Naive thymus-derived CD4-positive, alpha-beta T cell (primary cell): ENCODE measurements around the gene KLHDC8B. TPM values are rescaled to one million over a fixed set of nuclear protein-coding genes. Genes with fewer than 3 reads are reported as not detected.

Experiments
- ATAC-seq: fragments of 150-1000 bp; cut with Tn5 transposase; 2 replicates; pipeline ENCODE4 v1.10.0; 2021; ENCODE audit warnings: mild to moderate bottlenecking, moderate library complexity
- CTCF ChIA-PET: fragments of 350-600 bp; sonication (Branson Sonifier 250); formaldehyde crosslinking; loops from one replicate; lab custom pipeline; 2021; ENCODE audit warnings: antibody characterized with exemption; lab: Charles Lee
- POLR2A ChIA-PET: fragments of 350-600 bp; sonication (Branson Sonifier 250); formaldehyde crosslinking; loops from one replicate; lab custom pipeline; 2021; ENCODE audit warnings: antibody characterized with exemption, inconsistent platforms; lab: Charles Lee
- DNase-seq, 9 donors: peaks; one replicate each; pipeline versions ENCODE4 v3.0.0 to v3.0.0-alpha.2; 2020 to 2022; ENCODE audit warnings: mixed read lengths in 1 of 9
- H3K27ac ChIP-seq: one replicate; pipeline ENCODE4 v1.7.0; 2013; ENCODE audit warnings: mild to moderate bottlenecking, low read depth, low read length, moderate library complexity
- H3K27me3 ChIP-seq, 2 donors: one replicate each; pipeline ENCODE4 v1.7.0; 2013; ENCODE audit warnings: low read length in 2 of 2, mild to moderate bottlenecking in 2 of 2, moderate library complexity in 2 of 2; ENCODE audit not compliant: control insufficient read depth in 2 of 2, insufficient read depth in 2 of 2
- H3K36me3 ChIP-seq, 3 experiments: 1 replicate in 2 of 3; 2 replicates in 1 of 3; pipeline ENCODE4 v1.7.0; 2013; ENCODE audit warnings: low read length in 3 of 3, mild to moderate bottlenecking in 3 of 3, moderate library complexity in 1 of 3; ENCODE audit not compliant: insufficient read depth in 3 of 3, control insufficient read depth in 2 of 3
- H3K4me1 ChIP-seq, 2 donors: one replicate each; pipeline ENCODE4 v1.7.0; 2013; ENCODE audit warnings: low read length in 2 of 2, mild to moderate bottlenecking in 2 of 2, moderate library complexity in 1 of 2; ENCODE audit not compliant: control insufficient read depth in 2 of 2, insufficient read depth in 2 of 2
- H3K4me3 ChIP-seq: 2 replicates; pipeline ENCODE4 v1.7.0; 2013; ENCODE audit warnings: mild to moderate bottlenecking, low read length
- H3K9me3 ChIP-seq, 3 experiments: 1 replicate in 2 of 3; 2 replicates in 1 of 3; pipeline ENCODE4 v1.7.0; 2013; ENCODE audit warnings: low read length in 3 of 3; ENCODE audit not compliant: control insufficient read depth in 2 of 3
- H3K27ac Mint-ChIP-seq, 9 donors: one replicate each; pipeline ENCODE4 v1.8.0; 2020 to 2022; ENCODE audit warnings: mixed read lengths in 9 of 9, mild to moderate bottlenecking in 8 of 9, moderate library complexity in 5 of 9, inconsistent platforms in 2 of 9
- H3K27me3 Mint-ChIP-seq, 5 donors: one replicate each; pipeline ENCODE4 v1.8.0; 2021 to 2022; ENCODE audit warnings: mixed read lengths in 5 of 5, mild to moderate bottlenecking in 1 of 5
- H3K36me3 Mint-ChIP-seq, 5 donors: one replicate each; pipeline ENCODE4 v1.8.0; 2020 to 2022; ENCODE audit warnings: mixed read lengths in 5 of 5, mild to moderate bottlenecking in 3 of 5, inconsistent platforms in 1 of 5
- H3K4me1 Mint-ChIP-seq, 7 donors: one replicate each; pipeline ENCODE4 v1.8.0; 2020 to 2022; ENCODE audit warnings: mixed read lengths in 7 of 7, mild to moderate bottlenecking in 3 of 7, inconsistent platforms in 1 of 7
- H3K4me3 Mint-ChIP-seq, 10 donors: one replicate each; pipeline ENCODE4 v1.8.0; 2020 to 2022; ENCODE audit warnings: mild to moderate bottlenecking in 10 of 10, mixed read lengths in 10 of 10, moderate library complexity in 6 of 10, inconsistent platforms in 2 of 10
- H3K9me3 Mint-ChIP-seq, 11 donors: one replicate each; pipeline ENCODE4 v1.8.0; 2020 to 2022; ENCODE audit warnings: mixed read lengths in 11 of 11, mild to moderate bottlenecking in 4 of 11, inconsistent platforms in 1 of 11, moderate library complexity in 1 of 11
- intact Hi-C, 2 donors: fragments of 100-400 bp; cut with micrococcal nuclease; formaldehyde crosslinking; loops; one replicate each; pipeline ENCODE4 v1.15.1; 2023
- polyA plus RNA-seq, 2 donors: library from polyadenylated mRNA; unstranded; fragments of 300-500 nt; fragmentation: Illumina TruSeq; gene quantifications; one replicate each; pipeline ENCODE4 v1.2.3, GENCODE V29; 2021
- total RNA-seq, 6 experiments: library from RNA in 5 of 6; stranded (reverse) in 5 of 6; gene quantifications; 1 replicate in 5 of 6; 2 replicates in 1 of 6; pipeline ENCODE4 v1.2.3 and lab custom pipeline; 2021 to 2026

KLHDC8B gene
- total and polyA plus RNA-seq, 7 experiments from 2014 or later: 1.5 to 10.0 (median 5.2) TPM

GRCh38 chr3:49173792-49174170 lies 2.4 kb downstream of the KLHDC8B start:
- CTCF ChIA-PET: no interaction called here

GRCh38 chr3:49174397-49174985 lies 3.1 kb downstream of the KLHDC8B start:
- Histone ChIP-seq H3K36me3 (peaks cover 0 to 5% (median 0%) of the 10 kb centered on the region in 3 experiments), H3K27ac (no peak overlapping the region), H3K27me3 (no peaks in the 10 kb centered on the region), H3K9me3 (no peaks in the 10 kb centered on the region), H3K4me3 (no peak overlapping the region), H3K4me1 (peaks cover 5 to 20% of the 10 kb centered on the region in 2 donors)
- Mint-ChIP-seq H3K4me3 (no peak overlapping the region), H3K27ac (no peak overlapping the region), H3K9me3 (no peaks in the 10 kb centered on the region), H3K4me1 (peaks cover 8 to 34% (median 23%) of the 10 kb centered on the region in 7 donors), H3K36me3 (peaks cover 0 to 4% (median 0%) of the 10 kb centered on the region in 5 donors), H3K27me3 (peaks cover 0 to 8% (median 4%) of the 10 kb centered on the region in 5 donors)
- no peak for ATAC-seq
- POLR2A ChIA-PET: no interaction called here
- CTCF ChIA-PET: no interaction called here
- no peak for DNase-seq
- intact Hi-C loops: loop anchor here in 1 of 2 donors (5.0 kb wide), 1 partner anchor 498 kb away; the partner anchor contains the start of gene APEH

More at GRCh38 chr3:49173792-49174170, 2.4 kb downstream of the KLHDC8B start:
- POLR2A ChIA-PET: no interaction called here
- peaks cover 8 to 34% (median 23%) of the 10 kb centered on the region in 7 donors for H3K4me1 Mint-ChIP-seq
- Histone ChIP-seq H3K9me3 (no peaks in the 10 kb centered on the region), H3K27ac (no peak overlapping the region), H3K4me1 (peaks cover 5 to 20% of the 10 kb centered on the region in 2 donors), H3K27me3 (no peaks in the 10 kb centered on the region), H3K36me3 (peaks cover 0 to 5% (median 0%) of the 10 kb centered on the region in 3 experiments), H3K4me3 (no peak overlapping the region)
- H3K36me3 Mint-ChIP-seq: no peaks in the 10 kb centered on the region
- no peak overlapping the region for H3K27ac Mint-ChIP-seq
- intact Hi-C loops: loop anchor here in 1 of 2 donors (5.0 kb wide), 1 partner anchor 499 kb away; the partner anchor contains the start of gene APEH
- peaks cover 0 to under 1% (median 0%) of the 10 kb centered on the region in 5 donors for H3K27me3 Mint-ChIP-seq
- peak overlapping the region in 1 of 10 donors; percentile 29 for H3K4me3 Mint-ChIP-seq
- ATAC-seq (no peak), DNase-seq (no peak)
- no peaks in the 10 kb centered on the region for H3K9me3 Mint-ChIP-seq

GRCh38 chr3:49175530-49175929 lies 4.1 kb downstream of the KLHDC8B start:
- POLR2A ChIA-PET: no interaction called here

GRCh38 chr3:49177073-49177472 lies 5.7 kb downstream of the KLHDC8B start:
- Mint-ChIP-seq H3K27me3 (peaks cover 0 to 13% (median 6%) of the 10 kb centered on the region in 5 donors), H3K4me1 (peaks cover under 1 to 11% (median 2%) of the 10 kb centered on the region in 7 donors)
- POLR2A ChIA-PET: no interaction called here

More at GRCh38 chr3:49175530-49175929, 4.1 kb downstream of the KLHDC8B start:
- DNase-seq (no peak), ATAC-seq (no peak)
- intact Hi-C loops: no loop called here
- no peak overlapping the region for H3K4me3 Mint-ChIP-seq
- no peaks in the 10 kb centered on the region for H3K9me3 ChIP-seq
- CTCF ChIA-PET: no interaction called here
- no peaks in the 10 kb centered on the region for H3K9me3 Mint-ChIP-seq
- no peak overlapping the region for H3K27ac ChIP-seq
- H3K27ac Mint-ChIP-seq: no peak overlapping the region
- H3K27me3 ChIP-seq: no peaks in the 10 kb centered on the region
- no peak overlapping the region for H3K4me3 ChIP-seq
- peaks cover 0 to 10% (median 6%) of the 10 kb centered on the region in 5 donors for H3K27me3 Mint-ChIP-seq
- H3K4me1 ChIP-seq: peaks cover 4 to 17% of the 10 kb centered on the region in 2 donors
- peaks cover 0 to 5% (median 0%) of the 10 kb centered on the region in 3 experiments for H3K36me3 ChIP-seq
- peaks cover 0 to 6% (median 0%) of the 10 kb centered on the region in 5 donors for H3K36me3 Mint-ChIP-seq
- peaks cover 6 to 23% (median 13%) of the 10 kb centered on the region in 7 donors for H3K4me1 Mint-ChIP-seq

GRCh38 chr3:49180116-49180515 lies 8.7 kb downstream of the KLHDC8B start:
- CTCF ChIA-PET: no interaction called here
- no peaks in the 10 kb centered on the region for H3K4me1 ChIP-seq
- no peak overlapping the region for H3K4me3 Mint-ChIP-seq
- DNase-seq (no peak), ATAC-seq (no peak)
- no peak overlapping the region for H3K27ac ChIP-seq
- H3K27me3 ChIP-seq: no peaks in the 10 kb centered on the region
- POLR2A ChIA-PET: interaction anchor here (0.6 to 1.0 kb wide), 2 partner anchors 26 to 461 kb away, joined by 3 to 6 read pairs; no protein-coding TSS in a partner anchor
- no peak overlapping the region for H3K27ac Mint-ChIP-seq
- no peak overlapping the region for H3K4me3 ChIP-seq
- H3K9me3 ChIP-seq: no peaks in the 10 kb centered on the region
- peaks cover 0 to 2% (median 0%) of the 10 kb centered on the region in 7 donors for H3K4me1 Mint-ChIP-seq
- H3K36me3 Mint-ChIP-seq: peaks cover 0 to 6% (median 0%) of the 10 kb centered on the region in 5 donors
- H3K9me3 Mint-ChIP-seq: no peaks in the 10 kb centered on the region
- peaks cover 0 to 14% (median 6%) of the 10 kb centered on the region in 5 donors for H3K27me3 Mint-ChIP-seq
- intact Hi-C loops: no loop called here
- H3K36me3 ChIP-seq: no peaks in the 10 kb centered on the region

More at GRCh38 chr3:49177073-49177472, 5.7 kb downstream of the KLHDC8B start:
- Histone ChIP-seq H3K4me1 (peaks cover 0 to 6% of the 10 kb centered on the region in 2 donors), H3K27ac (no peak overlapping the region), H3K4me3 (no peak overlapping the region), H3K36me3 (peaks cover 0 to 5% (median 0%) of the 10 kb centered on the region in 3 experiments), H3K27me3 (no peaks in the 10 kb centered on the region), H3K9me3 (no peaks in the 10 kb centered on the region)
- CTCF ChIA-PET: no interaction called here
- intact Hi-C loops: no loop called here
- ATAC-seq (no peak), DNase-seq (no peak)
- H3K9me3 Mint-ChIP-seq: no peaks in the 10 kb centered on the region
- peaks cover 0 to 6% (median 0%) of the 10 kb centered on the region in 5 donors for H3K36me3 Mint-ChIP-seq
- no peak overlapping the region for H3K27ac Mint-ChIP-seq
- H3K4me3 Mint-ChIP-seq: no peak overlapping the region

- Mint-ChIP-seq H3K4me1 (peaks cover 0 to 2% (median 0%) of the 10 kb centered on the region in 7 donors), H3K9me3 (no peaks in the 10 kb centered on the region), H3K27me3 (peaks cover 0 to 14% (median 6%) of the 10 kb centered on the region in 5 donors), H3K4me3 (peak overlapping the region in 1 of 10 donors; percentile 22), H3K36me3 (peaks cover 0 to 6% (median 0%) of the 10 kb centered on the region in 5 donors), H3K27ac (no peak overlapping the region)
- ChIA-PET POLR2A (no interaction called here), CTCF (no interaction called here)
- no peak overlapping the region for H3K4me3 ChIP-seq
- DNase-seq (no peak), ATAC-seq (no peak)
- no peaks in the 10 kb centered on the region for H3K9me3 ChIP-seq
- no peak overlapping the region for H3K27ac ChIP-seq
- no peaks in the 10 kb centered on the region for H3K27me3 ChIP-seq
- no peaks in the 10 kb centered on the region for H3K36me3 ChIP-seq
- intact Hi-C loops: no loop called here
- H3K4me1 ChIP-seq: no peaks in the 10 kb centered on the region
Observed at GRCh38 chr3:49181351-49181750, 10.0 kb downstream of the KLHDC8B start.
